Activated T-cell treated with anti-CD3 and anti-CD28 coated beads for 48 hours (primary cell): ENCODE results near the gene MIA3.
A peak's percentile ranks its signal among the peaks of the same experiment; 100 is the strongest.

Source experiments
- DNase-seq: peaks from one replicate; pipeline ENCODE4 v3.0.0-alpha.2; 2020; ENCODE audit warnings: low read depth

Gene MIA3

GRCh38 chr1:222618880-222619596 lies 1.1 kb downstream of the MIA3 start:
- DNase-seq: peak; percentile 6

DNA sequence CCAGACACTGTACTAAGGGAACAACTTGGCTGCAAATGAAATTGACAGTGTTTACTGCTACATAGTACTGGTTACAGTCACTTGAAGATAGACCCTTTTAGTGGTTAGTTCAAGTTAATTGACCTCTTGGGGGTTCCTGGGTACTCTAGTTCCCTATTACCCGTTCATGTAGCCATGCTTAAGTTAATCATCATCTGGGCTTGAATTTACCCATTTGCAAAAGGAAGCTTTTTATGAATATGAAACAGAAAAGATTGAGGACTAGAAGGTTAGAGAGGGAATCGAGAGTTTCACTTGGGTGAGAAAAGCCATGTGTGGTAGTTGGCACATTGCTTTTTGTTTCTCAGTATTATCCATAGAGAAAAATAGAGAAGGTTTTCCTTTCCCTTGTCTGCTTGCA lies 2.7 kb downstream of the MIA3 start:
- no peak for DNase-seq

- no peak for DNase-seq
Measured at GRCh38 chr1:222622765-222623164, 4.9 kb downstream of the MIA3 start.

DNA sequence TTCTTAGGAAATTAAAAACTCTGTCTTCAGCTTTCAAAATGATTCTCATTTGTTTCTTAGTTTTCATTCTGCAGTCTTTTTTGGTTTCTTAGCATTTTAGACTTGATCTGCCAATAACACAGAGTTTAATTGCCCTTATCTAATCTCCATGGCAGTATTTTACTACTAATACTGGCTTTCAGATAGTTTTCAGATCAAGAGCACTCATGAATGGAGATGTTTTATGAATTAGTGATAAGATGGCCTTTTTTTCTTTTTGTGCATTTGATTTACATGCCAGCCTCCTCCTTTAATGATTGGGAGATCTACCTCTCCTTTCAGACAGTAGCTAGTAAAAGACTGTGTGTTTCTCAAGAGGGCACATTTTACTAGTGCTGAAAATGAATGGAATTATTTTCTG lies 5.6 kb downstream of the MIA3 start:
- no peak for DNase-seq

DNA sequence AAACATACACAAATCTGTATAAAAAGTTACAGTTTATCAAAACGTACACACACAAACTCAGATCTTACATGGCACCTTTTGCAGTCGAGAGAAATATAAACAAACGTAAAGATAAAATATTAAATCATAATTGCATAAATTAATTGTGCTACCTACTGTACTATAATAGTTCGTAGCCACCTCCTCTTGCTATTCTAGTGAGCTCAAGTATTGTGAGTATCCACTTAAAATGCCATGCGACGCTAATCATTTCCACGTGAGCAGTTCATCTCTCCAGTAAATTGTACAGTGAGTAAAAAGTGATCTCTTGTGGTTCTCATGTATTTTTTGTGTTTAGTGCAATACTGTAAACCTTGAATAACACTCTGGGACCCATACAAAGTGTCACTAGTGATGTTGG lies 6.3 kb downstream of the MIA3 start:
- no peak for DNase-seq

DNA sequence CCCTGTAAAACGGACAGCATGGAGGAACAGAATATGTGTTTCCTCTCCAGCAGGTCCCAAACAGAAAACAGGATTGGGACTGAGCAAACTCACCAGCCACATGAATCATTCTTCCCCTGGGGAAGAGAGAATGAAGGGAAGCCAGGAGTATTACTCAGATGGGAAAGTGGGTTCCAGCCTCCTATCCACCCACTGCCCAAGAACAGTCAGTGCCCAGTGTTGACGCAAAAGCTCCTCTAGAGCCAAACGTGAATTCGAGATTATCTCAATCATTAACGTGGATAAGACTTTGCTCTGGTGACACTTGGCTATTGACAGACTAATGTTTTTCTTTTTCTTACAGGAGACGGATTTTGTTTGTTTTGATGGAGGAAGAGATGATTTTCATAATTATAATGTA lies 9.3 kb downstream of the MIA3 start:
- no peak for DNase-seq

- no peak for DNase-seq
Measured at GRCh38 chr1:222629921-222630535, 12.1 kb downstream of the MIA3 start.

GRCh38 chr1:222631611-222632208 lies 13.8 kb downstream of the MIA3 start:
- no peak for DNase-seq

GRCh38 chr1:222632749-222633148 lies 14.9 kb downstream of the MIA3 start:
- no peak for DNase-seq

DNA sequence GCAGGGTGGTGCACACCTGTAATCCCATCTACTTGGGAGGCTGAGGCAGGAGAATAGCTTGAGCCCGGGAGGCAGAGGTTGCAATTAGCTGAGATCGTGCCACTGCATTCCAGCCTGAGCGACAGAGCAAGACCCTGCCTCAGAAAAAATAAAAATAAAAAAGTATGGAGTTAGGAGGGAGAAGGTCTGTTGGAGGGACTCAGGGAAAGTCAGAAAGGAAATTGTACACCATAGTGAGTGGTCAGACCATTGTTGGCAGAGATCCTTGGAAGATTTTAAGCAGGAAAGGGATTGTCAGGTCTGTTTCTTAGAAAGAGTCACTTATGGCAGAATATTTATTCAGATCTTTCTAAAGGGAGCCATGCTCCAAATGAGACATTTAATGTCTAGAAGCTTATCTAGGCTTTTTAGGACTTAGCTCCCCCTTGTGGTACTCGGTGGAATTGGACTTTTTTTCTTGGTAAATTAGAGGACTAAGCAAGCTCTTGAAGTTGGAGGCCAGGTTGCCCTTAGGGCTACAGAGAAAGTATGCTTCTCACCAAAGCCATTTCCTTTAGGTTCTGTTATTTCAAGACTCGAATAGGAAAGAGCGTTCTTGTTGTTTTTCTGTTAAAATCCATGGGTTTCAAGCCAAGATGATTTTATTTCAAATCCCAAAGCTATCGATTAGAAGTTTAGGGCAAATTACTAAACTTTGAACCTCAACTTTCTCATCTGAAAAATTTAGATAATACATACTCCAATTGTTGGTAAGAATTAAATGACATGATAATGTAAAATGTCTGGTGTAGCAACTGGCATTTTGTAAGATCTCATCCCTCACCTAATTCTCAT lies 16.5 kb downstream of the MIA3 start:
- DNase-seq: peak; percentile 9

DNA sequence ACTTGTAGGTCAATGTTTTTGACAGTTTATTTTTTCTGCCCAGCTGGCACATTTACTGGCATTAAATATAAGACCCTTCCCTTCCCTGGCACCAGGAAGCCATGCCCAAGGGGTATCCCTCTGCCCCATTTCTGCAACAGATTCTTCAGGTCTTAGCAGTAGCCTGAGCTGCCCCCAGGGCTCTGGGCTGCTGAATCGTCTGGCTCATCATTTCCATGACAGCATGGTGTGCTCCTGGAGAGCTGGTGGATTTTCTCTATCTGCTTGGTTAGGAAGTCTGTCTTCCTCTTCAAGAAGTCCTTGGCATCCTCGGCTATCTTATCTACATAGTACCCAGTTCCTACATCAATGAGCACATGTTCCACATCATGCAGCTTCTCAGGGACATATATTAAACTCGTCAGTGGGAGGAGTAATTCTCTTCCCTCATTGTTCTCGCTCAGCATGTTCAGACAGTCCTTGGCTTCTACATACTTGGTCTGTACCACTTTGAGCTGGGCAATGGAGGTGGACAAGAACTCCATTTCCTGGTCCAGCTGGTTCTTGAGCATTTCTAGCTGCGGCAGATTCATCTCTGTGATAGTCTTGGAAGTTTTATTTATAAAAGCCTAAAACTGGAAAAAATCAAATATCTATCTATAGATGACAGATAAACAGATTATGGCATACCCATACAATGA lies 23.5 kb downstream of the MIA3 start:
- no peak for DNase-seq

DNA sequence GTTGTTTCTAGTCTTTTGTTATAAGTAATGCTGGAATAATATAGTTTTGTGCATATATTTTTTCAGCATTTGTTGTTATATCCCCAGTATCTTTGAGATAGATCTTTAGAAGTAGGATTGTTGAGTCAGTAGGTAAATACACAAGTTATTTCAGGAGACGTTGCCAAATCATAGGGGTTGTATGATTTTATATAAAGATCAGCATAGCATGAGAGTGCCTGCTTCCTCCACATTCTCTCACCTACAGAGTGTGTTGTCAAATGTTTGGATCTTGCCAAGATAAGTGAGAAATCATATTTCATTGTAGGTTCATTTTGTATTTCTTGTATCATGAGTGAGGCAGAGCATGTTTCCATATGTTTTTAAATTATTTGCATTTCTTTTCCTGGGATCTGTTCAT lies 24.6 kb downstream of the MIA3 start:
- DNase-seq: no peak

- DNase-seq: no peak
Measured at GRCh38 chr1:222643606-222643937, 25.7 kb downstream of the MIA3 start.

DNA sequence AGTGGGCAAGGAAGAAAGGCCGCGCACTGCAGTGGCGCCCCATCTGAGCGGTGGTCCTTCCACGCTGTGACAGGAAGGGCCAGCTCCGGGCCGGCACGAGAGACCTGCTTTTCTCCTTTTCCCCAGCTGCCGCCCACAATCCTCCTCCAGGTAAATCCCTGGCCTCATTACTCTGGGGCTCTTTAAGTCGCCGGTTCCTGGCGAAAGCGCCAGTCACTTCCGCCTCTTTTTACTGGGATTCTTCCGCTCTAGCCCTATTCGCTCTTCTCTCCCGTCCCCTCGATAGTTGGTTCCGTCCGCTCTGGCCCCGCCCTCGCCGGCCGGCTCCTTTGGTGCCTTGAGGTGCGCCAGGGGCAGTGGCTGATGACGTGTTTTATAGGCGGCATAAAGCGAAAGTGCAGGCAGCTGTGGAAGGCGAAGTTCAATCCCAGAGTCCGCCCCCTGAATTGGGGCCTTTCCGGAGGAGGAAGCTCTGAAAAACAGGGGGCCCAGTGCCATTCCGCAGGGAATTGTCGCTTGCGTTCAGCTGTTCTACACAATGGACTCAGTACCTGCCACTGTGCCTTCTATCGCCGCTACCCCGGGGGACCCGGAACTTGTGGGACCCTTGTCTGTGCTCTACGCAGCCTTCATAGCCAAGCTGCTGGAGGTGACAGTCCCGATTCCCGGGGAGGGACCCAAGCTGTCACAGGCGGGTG lies 26.2 kb downstream of the MIA3 start:
- peak; percentile 96 for DNase-seq

GRCh38 chr1:222644636-222644980 lies 26.7 kb downstream of the MIA3 start:
- no peak for DNase-seq

DNA sequence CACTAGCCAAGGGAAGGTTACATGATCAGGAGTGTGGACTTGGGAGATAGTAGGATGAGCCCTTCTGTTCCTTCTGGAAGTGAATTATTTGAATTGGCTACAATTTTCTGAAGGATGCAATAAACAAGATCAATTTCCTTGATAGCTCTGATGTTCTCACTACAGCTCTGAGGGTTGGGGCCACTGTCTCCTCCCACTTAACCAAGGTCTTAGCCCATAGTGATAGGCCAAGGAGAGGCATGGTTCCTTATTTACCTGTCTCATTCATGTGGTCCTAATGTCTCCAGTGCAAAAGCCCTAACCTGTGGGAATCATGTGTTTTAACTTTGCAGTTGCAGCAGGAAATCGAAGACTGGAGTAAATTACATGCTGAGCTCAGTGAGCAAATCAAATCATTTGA lies 34.8 kb downstream of the MIA3 start:
- no peak for DNase-seq

GRCh38 chr1:222653178-222653827 lies 35.4 kb downstream of the MIA3 start:
- DNase-seq: no peak

- peak; percentile 46 for DNase-seq
Measured at GRCh38 chr1:222654849-222655248, 37.0 kb downstream of the MIA3 start.

GRCh38 chr1:222656391-222657155 lies 38.7 kb downstream of the MIA3 start:
- DNase-seq: no peak

DNA sequence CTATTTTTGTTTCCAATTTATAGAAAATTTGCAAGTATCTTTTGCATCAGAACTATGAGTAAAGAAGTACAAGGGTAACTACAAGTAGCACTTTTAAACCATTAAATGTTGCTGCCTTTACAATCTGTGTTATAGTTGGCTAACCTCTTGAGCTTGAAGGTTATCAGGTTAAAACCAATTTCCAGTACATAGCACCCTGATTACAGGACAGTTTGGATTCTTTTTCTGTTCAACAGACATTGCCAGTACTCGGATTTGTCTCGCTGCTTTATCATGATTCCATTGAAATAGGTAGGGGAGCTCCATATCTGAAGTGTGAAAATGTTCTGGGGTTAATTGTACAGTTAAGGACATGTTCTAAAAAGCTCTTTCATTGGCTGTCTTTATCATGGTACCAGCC lies 40.0 kb downstream of the MIA3 start:
- DNase-seq: no peak
